Stimulated activated CD8-positive, alpha-beta memory T cell treated with anti-CD3 and anti-CD28 coated beads, Interleukin-12 subunit alpha, Interleukin-12 subunit beta, amount 100 ng/mL, for 24 hours (primary cell): ENCODE measurements around the gene GH2.

Source experiments
- DNase-seq: peaks from one replicate; pipeline ENCODE4 v3.0.0-alpha.2; 2020; ENCODE audit errors: extremely low read depth

Gene GH2

DNA sequence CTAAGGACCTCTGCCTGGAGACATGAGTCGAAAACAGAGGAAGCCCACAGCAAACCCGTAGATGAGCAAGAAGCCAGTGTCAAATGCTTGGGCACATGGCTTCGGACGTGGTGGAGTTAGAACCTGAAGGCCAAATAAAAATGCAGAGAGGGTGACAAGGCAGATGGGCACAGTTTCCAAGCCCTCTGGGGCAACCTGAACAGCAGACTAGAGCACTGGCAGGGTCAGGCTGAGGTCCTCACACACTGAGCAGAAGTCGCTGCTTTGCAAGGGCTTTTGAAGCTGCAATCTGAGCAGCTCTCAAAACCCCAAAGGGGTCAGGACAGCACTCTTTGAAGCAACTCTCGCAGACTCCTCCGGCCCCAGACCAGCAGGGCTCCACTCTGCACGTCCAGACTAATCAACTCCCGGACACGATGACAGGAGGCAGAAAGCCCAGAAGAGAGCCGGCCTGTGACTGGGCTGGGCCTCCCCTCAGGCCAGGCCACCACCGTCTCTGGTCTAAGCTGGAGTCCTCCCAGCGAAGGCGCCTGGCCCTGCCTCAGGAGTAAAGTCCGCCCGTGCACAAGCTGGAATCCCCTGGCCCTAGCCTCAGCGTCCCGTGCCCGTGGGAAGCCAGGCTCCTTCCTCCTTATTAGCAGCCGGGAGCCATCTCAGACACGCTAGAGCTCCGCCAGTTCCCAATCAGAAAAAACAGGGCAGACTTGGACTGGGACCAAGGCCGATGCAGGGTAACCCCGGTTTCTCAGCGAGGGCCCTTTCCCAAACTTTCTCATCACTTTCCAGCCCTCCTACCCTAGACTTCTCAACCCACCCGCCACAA is 40.2 kb downstream of the GH2 start:
- DNase-seq: no peak

DNA sequence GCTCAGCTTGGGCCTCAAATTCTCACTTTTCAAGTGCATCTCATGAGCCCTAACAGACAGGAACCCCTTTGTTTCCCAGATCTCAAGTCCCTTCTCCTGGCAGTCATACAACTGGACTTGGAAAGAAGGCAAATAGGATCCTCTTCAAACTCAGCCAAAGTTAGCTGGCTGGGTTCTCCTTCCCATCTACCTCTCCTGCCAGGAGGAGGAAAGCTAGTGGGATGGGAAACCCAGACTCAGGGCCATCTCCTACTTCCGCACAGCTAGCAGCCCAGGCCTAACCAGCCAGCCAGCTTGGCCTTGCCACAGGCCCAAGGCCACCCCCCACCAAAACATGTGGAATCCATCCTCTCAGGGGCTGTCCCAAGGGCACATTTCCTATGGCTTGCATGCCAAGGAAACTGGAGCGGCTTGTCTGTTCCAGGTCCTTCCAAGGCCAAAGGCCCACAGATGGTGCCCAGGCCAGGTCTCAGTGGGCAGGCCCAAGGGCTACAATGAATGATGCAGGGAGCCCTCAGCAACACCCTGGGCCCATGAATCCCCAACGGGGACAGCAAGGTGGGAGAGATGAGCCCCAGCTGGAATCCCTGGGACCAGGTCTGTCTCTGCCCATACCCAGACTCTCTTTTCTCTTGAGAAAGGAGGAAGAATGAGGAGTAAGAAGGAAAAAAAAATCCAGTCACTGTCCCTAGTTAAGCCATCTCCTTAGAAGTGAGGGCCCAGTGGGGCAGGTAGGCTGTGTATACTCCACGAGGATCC is 41.0 kb downstream of the GH2 start:
- DNase-seq: no peak

DNA sequence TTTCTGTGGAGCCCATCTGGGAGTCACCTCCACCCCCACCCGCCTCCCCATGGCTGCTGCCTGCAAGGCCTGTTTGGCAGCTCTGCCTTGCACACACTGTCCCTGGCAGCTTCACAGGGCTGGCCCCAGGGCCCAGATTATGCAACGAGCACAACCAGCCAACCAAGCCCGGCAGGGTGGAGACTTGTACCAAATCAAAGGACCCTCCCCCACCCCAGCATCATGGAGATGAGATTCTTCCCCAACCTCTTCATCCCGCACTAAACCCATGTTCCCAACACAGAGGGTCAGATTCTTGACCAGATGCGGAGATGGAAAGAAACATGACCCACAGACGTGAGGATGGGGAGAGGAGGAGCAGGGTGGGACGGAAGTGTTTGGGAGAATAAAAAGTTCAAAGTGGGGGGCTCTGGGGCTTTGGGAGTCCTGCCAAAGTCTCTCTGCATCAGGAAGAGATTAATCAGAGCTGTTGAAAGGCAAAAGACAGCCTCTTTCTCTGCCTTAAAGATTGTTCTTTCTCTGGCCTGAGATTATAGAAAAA is 43.0 kb downstream of the GH2 start:
- no peak for DNase-seq

DNA sequence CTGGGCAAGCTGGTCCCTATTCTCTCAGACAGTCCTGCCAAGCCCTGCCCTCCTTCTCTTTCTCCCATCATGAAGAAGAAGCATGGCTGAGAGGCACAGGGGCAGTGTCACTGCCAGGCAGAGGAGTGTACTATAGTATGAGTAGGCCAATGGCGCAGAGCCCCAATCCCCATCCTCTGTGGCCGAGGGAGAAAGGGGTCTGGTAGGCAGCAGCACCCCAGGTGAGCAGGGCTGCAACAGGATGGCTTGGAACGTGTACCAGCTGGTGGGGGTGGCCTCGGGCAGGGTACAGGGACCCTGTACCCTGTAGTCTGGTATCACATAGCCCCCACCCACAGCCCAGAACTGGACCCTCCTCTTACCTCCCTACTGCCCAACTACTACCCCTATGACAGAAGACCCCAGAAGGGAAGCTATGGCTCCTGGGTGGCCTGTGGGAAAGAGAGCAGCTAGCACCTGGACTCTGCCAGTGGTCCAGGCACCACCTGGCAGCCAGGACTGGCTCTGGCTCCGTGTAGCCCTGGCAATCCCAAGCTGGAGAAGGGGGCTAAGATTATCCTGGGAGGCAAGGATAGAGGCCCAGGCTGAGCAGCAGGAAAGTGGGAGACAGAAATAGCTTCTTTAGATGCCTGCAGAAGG is 43.7 kb downstream of the GH2 start:
- no peak for DNase-seq

DNA sequence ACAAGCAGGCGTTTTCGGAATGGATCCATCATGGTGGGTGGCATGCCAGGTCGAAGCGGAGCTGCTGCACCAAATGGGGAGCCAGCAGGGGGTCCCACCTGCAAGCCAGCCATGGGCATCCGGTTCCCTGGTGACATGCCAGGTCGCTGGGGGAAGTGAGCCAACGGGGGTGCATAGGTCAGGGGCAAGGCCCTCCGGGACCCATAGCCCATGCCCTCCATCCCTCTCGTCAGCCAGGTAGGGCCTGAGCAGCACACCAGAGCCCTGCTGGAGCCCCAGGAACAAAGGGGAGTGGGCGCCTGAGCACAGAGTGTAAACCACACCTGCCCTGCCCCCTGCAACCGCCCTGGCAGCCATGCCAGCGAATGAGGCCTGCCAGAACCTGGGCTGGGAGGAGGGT is 44.3 kb downstream of the GH2 start:
- DNase-seq: no peak

DNA sequence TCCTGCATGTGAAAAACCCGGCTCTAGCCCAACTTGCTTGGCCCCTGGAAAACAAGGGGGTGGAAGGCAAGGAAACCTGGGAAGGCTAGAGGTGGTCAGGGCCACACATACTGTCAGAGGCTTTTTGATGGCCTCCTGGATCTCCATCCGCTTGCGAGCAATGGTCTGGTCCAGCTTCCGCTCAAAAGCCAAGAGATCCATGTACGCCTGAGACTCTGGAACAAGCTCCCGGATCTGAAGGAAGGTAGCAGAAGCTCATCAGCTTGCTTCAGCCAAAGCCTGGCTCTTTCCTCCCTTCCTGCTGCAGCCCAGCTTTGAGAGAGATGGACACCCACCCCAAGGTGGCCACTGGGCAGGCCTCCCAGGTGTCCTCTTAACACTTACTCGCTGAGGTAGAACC is 44.9 kb downstream of the GH2 start:
- DNase-seq: no peak

DNA sequence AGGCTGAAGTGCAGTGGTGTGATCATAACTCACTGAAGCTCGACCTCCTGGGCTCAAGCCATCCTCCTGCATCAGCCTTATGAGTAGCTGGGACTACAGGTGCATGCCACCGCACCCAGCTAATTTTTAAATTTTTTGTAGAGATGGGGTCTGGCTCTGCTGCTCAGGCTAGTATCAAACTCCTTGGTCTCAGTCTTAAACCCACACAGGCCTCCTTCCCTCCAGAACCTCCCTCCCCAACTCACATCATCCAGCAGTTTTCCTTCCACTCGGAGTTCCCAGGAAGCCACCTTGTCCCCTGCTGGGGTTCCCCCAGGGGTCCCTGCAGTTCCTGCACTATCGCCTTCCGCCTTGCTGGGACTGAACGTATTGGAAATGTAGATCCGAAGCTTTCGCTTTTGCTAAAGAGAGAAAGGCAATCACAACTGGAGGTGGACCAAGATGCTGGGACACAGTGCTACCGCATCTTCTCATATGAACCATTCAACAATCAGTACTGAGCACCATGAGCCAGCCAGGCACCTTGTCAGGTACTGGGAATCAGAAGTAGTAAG is 46.5 kb downstream of the GH2 start:
- DNase-seq: no peak

DNA sequence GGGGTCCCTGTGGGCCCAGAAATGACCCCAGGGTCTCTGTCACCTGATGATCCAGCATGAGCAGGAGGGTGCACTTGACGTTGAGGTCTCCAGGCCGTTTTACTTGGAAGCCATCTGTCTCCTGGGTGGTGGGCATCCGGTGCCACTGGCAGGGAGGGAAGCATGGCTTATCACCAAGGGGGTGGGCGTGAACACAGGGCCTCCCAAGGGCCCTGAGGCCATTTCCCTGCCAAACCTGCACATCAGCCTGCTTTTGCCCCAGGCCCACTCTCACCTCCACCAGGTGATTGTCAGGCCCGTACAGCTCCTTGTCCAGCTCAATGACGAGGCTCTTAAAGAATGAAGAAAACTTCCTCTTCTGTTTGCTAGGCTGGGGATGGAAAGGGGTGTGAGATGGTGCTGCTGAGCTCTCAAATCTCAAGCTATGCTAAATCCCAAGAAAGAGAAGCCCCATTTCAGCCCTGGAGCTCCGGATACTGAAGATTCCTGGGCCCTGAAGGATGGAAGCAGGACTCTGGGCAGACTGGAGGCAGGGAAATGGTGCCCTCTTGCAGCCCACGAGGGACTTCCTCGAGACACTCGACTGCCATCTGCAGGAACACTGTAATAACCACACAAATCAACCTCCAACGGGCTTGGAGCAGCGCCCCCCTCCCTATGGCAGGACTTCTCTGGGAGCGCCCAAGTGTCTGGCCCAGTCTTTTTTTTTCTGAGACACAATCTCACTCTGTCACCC is 47.1 kb downstream of the GH2 start:
- DNase-seq: no peak

DNA sequence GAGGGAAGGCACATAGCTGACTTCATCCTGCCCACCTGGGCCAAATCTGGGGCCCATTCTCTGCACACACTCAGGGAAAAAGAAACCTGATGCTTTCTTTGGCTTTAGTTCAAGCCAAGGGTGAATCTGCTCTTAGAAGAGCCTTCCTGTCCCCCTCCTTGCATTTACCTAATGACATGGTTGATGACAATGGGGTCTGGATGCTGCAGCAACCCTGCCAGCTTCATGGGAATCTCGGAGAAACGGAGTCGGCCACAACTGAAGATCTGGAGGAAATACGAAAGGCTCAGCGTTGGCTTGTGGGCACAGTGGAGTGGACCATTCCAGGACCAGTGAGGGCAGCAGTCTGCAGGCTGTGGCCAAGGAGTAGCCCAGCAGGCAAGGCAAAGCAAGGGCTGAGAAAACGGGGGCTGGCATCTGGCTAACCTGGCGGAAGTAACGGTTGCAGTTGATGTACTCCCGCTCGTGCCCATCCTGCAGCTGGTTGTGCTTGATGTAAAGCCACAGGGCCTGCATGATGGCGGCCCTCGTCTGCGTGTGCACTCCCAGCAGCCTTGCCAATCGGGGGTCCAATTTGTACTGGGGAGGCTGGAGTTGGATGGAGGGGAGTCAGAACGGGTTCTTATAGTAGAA is 47.9 kb downstream of the GH2 start:
- no peak for DNase-seq

DNA sequence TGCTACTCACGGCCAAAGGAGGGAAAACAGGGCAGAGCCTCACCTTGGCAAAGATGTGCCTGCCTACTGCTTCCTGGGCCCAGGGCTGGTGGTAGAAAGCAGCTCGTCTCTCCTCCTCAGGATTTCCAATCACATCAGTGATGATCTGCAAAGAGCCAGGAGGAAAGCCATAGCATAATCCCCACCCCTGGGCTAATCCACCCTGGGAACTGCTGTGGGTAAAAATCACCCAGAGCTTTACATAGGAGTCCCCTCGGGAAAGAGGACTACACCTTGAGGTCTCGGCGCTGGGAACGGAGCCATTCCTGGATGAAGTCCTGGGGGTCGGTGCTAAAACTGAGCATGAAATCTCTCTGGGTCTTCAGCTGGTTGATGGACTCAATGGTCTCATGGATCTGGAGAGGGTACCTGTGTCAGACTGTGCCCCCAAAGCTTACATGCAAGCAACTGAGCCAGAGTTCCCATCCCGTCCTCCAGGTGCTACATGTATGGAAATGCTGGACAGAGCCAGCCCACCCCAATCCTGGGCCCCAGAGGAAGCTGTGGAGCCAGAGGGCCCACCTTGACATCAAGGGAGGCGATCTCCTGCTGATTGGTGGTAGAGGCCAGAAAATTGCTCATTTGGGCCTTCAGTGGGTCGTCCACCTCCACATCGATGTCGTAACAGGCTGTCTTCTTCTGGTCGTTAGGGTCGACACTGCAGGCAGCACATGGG is 48.6 kb downstream of the GH2 start:
- no peak for DNase-seq

DNA sequence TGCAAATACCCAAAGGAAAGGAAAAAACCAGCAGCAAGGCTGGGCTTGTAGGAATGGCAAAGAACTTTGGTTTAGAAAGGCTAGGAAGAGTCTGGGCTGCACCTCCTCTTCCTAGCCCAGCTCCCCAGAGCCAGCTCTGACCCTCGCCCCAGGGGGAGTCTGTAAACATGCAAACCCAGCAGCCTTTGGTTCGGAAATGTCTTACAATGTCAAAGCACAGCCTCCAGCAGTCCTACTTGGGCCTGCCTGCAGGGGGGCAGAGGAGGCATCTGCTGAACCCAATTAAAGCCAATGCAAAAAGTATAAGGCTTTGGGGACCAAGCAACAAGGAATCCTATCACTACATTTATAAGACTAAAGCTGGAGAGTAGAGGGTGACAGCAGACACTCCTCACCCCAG is 49.3 kb downstream of the GH2 start:
- no peak for DNase-seq

DNA sequence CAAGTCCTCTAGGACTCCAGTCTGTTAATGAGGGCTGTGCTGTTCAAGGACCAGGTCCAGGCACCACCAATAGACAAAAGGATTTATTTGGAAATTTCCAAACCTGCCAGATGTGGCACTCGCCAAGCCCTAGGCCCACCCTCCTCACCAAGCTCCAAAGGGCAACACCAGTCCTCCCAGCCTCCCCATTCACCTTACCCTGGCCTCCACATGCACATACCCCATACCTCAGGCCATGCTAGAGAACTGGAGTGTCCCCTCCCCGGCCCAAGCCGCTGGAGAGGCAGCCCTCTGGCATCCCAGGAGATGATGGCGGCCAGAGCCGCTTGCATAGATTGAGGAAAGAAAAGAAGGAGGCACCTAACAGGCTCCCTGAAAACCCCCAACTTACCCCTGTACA is 49.7 kb downstream of the GH2 start:
- DNase-seq: no peak

DNA sequence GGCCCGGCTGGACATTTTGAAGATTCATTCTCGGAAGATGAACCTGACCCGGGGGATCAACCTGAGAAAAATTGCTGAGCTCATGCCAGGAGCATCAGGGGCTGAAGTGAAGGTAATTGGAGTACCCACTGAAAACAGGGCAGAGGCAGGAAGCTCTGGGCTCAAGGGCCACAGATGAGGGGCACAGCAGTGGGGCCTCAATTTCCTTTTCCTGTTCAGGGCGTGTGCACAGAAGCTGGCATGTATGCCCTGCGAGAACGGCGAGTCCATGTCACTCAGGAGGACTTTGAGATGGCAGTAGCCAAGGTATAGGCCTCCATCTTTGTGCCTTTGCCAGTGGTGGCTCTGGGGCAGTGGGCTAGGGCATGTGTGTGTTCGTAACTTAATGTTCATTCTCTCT is 50.2 kb downstream of the GH2 start:
- no peak for DNase-seq

DNA sequence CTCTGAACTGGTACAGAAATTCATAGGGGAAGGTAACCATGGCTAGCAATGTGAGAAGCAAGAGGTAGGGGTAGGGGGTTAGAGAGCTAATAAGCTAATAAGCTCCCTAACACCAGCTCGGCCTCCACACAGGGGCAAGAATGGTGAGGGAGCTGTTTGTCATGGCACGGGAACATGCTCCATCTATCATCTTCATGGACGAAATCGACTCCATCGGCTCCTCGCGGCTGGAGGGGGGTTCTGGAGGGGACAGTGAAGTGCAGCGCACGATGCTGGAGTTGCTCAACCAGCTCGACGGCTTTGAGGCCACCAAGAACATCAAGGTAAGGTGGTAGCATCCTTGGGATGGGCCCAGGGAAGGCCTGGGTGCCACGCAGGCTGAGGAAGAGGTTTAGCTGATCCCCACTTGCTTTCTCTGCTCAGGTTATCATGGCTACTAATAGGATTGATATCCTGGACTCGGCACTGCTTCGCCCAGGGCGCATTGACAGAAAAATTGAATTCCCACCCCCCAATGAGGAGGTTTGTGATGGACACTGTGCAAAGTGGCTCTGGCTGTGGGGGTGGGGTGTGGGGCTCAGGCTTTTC is 50.7 kb downstream of the GH2 start:
- DNase-seq: no peak

DNA sequence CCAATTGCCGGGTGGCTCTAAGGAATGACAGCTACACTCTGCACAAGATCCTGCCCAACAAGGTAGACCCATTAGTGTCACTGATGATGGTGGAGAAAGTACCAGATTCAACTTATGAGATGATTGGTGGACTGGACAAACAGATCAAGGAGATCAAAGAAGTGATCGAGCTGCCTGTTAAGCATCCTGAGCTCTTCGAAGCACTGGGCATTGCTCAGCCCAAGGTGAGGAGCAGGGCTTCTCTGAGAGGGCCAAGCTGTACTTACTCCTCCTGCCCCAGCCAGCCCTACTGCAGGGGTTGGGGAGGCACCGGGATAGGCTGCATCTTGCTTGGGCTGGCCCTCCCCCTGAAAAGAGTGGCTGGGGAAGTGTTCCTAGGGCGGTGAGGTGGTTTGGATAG is 51.5 kb downstream of the GH2 start:
- DNase-seq: no peak
